GM21529 (cell line): ENCODE results near the gene RPS6KB1.
"Not testable (repeated sequence)": the region's sequence is repeated elsewhere in the genome, so short reads cannot be mapped to it uniquely, and the experiment has no call there.

ENCODE experiments used
- ATAC-seq: cut with Tn5 transposase; IDR thresholded peaks from one replicate; pipeline ENCODE4 v1.9.1; 2021; ENCODE audit not compliant: unreplicated experiment

The RPS6KB1 gene

DNA sequence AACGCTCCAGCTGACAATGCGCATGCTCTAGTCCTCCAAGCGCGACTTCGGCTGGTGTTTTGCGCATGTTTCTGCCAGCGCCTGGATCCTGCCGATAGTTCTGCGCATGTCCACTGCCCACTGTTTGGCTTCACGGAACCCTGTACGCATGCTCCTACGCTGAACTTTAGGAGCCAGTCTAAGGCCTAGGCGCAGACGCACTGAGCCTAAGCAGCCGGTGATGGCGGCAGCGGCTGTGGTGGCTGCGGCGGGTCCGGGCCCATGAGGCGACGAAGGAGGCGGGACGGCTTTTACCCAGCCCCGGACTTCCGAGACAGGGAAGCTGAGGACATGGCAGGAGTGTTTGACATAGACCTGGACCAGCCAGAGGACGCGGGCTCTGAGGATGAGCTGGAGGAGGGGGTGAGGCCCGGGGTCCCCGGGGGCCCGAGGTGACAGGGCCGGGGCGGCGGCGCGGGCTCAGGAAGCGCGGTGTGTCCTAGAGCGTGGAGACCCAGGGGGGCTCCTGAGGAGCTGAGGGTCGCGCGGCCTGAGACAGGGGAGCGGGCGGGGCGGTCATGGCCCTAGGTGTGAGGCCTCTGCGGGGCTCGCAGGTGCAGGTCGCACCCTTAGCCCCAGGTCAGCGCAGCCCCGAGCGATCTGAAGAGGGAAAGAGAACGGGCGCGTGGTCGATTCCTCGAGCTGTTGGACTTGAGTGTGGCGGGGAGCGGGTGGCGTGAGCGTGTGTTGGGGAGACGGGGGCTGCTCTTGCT lies at the start of gene RPS6KB1, which contains the start of gene TUBD1:
RPS6KB1 (plus strand) TSS at position 198 of the 752 bp plus-strand sequence; CDS start at position 262, 64 bp downstream.
TUBD1 (minus strand) TSS at position 20 of the 752 bp plus-strand sequence. CDS start 1,941 bp downstream, outside the sequence.
- ATAC-seq = peak; percentile 88

GRCh38 chr17:59844884-59845594 lies 47.9 kb upstream of the RPS6KB1 start:
- ATAC-seq = no peak

DNA sequence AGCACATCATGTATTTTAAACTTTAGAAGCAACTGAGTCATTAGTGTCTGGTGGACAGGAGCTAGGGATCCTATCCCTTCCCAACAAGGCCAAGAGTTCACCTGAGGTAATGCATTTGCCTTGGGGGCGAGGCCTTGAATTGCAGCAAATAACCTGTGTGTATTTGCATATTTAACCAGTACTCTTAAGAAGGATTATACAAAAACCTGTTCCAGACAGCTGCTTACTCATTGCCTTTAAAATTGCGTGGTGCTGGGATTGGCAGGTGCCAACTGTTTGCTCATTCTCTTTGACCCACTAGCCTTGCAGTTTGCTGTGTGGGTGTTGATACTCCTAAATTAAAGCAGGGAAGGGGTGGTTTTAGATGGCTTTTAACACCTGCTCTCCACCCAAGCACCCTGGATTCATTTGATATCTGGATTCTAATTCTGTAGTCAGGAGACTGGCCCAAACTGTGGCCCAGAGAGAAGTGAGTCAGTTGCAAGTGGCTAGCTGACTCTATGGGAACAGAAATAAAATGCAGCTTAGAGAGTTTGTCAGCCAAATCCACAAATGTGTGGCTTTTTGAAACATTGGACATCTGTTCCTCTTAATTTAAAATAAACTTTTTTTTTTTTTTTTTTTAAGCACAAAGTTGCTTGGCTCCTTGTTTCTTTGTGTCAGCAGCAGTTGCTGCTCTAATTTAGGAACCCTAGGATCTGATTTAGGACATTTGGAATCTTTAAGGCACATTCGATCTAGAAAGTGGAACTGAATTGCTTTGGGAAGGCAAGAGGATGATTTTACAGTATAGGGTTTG lies 47.1 kb upstream of the RPS6KB1 start:
- no peak for ATAC-seq

DNA sequence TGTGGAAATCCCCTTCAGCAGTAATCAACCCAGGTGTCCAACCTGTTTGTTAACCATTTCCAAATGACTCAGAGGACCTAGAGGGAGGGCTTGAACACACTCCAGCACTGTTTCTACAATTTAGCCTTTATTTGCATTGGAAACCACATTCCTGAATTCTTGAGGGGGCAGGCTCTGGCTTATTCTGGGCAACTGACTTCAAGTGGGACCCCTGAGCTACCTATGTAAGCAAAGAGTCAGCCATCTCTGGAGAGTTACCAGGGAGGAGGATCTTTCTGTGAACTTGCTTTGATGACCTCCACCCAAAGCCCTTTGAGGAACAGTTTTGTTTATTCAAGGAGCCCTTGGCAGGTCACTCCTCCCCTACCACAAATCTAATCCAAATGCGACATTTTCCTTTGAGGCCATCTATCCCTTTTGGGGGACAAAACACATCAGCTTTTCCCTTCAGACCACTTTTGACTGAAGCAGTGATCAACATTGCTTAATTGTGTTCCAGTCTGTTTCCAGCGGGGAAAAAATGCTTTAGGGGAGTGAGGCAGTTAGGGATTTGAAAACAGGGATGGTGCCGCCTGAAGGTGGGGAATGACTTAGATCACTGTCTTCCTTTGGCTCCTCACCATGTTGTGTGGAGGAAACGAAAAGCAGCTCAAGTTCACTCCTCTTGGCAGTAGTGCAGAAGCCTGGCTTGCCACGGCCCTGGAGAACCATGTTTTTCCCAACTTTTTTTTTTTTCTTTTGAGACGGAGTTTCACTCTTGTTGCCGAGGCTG lies 46.3 kb upstream of the RPS6KB1 start:
- peak; percentile 44 for ATAC-seq

GRCh38 chr17:59848385-59848668 lies 44.6 kb upstream of the RPS6KB1 start:
- no peak for ATAC-seq

DNA sequence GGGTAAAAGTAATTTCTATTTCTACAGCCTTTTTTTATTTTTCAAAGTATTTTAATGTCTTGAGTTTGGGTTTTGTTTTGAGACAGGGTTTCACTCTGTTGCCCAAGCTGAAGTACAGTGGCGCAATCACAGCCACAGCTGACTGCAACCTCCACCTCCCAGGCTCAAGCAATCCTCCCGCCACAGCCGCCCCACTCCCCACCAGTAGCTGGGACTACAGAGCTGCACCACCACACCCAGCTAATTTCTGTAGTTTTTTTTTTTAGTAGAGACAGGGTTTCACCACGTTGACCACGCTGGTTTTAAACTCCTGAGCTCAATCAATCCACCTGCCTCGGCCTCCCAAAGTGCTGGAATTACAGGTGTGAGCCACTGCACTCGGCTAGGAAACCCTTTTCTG lies 44.1 kb upstream of the RPS6KB1 start:
- ATAC-seq = peak; percentile 43

DNA sequence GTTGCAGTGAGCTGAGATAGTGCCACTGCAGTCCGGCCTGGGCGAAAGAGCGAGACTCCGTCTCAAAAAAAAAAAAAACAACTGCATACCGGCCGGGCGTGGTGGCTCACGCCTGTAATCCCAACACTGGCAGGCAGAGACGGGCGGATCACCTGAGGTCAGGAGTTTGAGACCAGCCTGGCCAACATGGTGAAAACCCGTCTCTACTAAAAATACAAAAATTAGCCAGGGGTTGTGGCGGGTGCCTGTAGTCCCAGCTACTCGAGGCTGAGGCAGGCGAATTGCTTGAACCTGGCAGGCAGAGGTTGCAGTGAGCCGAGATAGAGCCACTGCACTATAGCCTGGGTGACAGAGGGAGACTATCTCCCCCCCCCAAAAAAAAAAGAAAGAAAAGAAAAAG lies 42.6 kb upstream of the RPS6KB1 start:
- not testable (repeated sequence) for ATAC-seq

DNA sequence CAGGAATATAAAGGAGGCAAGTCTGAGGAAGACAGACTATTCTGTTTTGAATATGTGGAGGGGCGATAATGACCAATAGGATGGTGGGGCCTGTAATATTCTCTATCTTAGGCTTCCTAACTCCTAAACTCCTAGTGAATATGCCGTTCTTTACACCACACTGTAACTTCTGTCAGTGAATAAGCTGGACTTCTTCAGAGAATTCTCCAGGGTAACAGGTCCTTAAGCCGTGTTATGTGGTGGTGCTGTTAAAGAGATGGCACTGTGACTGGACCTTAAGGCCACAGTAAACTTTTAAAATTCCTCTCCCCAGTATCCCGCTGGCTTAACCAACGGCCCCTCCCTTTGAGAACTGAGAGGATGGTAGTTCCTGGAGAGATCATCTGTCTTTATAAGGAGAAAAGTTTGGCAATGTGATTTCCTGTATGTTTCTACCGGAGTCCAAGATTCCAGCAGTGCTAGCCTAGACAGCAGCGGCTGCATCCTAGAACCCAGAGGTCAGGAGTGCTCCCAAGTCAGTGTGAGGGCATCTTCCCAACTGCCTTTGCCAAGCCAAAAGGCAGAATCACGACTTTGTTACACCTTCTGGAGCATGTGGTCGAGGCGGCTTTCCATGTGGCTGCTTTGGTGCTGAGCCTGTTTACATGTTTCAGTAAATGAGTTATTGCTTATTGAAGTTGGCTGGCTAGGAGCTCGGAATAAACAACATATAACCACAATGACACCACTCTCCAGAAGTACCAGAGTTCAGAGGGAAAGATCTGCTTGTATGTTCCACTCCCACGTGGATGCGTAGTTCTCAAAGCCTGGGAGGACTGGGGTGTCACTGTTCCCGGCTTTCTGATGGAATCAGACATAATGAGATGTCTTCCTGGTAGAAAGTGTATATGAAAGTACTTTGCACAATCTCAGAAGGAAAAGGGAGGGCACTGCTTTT lies 41.2 kb upstream of the RPS6KB1 start:
- ATAC-seq = no peak

- ATAC-seq = not testable (repeated sequence)
Observed at GRCh38 chr17:59852847-59853167, 40.1 kb upstream of the RPS6KB1 start.

- peak; percentile 57 for ATAC-seq
Observed at GRCh38 chr17:59853168-59853918, 39.6 kb upstream of the RPS6KB1 start.

GRCh38 chr17:59853919-59854729 lies 38.8 kb upstream of the RPS6KB1 start:
- ATAC-seq = not testable (repeated sequence)

GRCh38 chr17:59856859-59857794 lies 35.8 kb upstream of the RPS6KB1 start:
- no peak for ATAC-seq

- no peak for ATAC-seq
Observed at GRCh38 chr17:59858167-59858816, 34.6 kb upstream of the RPS6KB1 start.

GRCh38 chr17:59858932-59859331 lies 34.0 kb upstream of the RPS6KB1 start:
- ATAC-seq = no peak

GRCh38 chr17:59859444-59860025 lies 33.4 kb upstream of the RPS6KB1 start:
- ATAC-seq = no peak

GRCh38 chr17:59863616-59864015 lies 29.3 kb upstream of the RPS6KB1 start:
- ATAC-seq = no peak

GRCh38 chr17:59869941-59870218 lies 23.0 kb upstream of the RPS6KB1 start:
- ATAC-seq = no peak
